Mucosa of descending colon (tissue), 3 donors: ENCODE results near the gene TAF4. TPM values are rescaled to one million over a fixed set of nuclear protein-coding genes. Genes with fewer than 3 reads are reported as not detected.
A peak's percentile ranks its signal among the peaks of the same experiment; 100 is the strongest.

ENCODE experiments used
- ATAC-seq: fragments of 200-7000 bp; cut with Tn5 transposase; one replicate; pipeline ENCODE4 v1.9.1; 2020; ENCODE audit warnings: mild to moderate bottlenecking, moderate library complexity
- DNase-seq, 3 donors: peaks; one replicate each; pipeline ENCODE4 v3.0.0-alpha.2; 2020
- H3K36me3 ChIP-seq: fragments of 200-600 bp; one replicate; pipeline ENCODE4 v1.8.0; 2021; ENCODE audit warnings: low read depth, mild to moderate bottlenecking
- H3K4me1 ChIP-seq: fragments of 200-600 bp; one replicate; pipeline ENCODE4 v1.8.0; 2021; ENCODE audit warnings: low read depth, mild to moderate bottlenecking
- H3K4me3 ChIP-seq: fragments of 200-600 bp; one replicate; pipeline ENCODE4 v1.8.0; 2021; ENCODE audit warnings: mild to moderate bottlenecking
- H3K9me3 ChIP-seq: fragments of 200-600 bp; one replicate; pipeline ENCODE4 v1.8.0; 2021; ENCODE audit warnings: mild to moderate bottlenecking
- CTCF ChIP-seq: fragments of 200-600 bp; IDR thresholded peaks from one replicate; pipeline ENCODE4 v1.8.0; 2022; ENCODE audit warnings: antibody characterized with exemption, mild to moderate bottlenecking
- intact Hi-C, 2 donors: fragments of 100-400 bp; cut with DNase I in 1 of 2; cut with micrococcal nuclease in 1 of 2; formaldehyde crosslinking; loops; one replicate each; pipeline versions ENCODE4 v1.11.0 to v1.11.1; 2022; cut with DNase I, micrococcal nuclease
- total RNA-seq, 3 donors: library from RNA; stranded (reverse); fragmentation: NEBNext Ultra II Directional in 2 of 3; extraction: Animal tissue kit (Norgen Biotek cat#: 25700) in 2 of 3; gene quantifications; one replicate each; pipeline versions ENCODE4 v1.2.1 to v1.2.4, GENCODE V29; 2021 to 2023
- donor health status: DM: no; HTN: no; CAD: no; lungs with moderate emphysema.
- donor health status: DM: no; HTN: no; CAD: no.
- donor health status: DM: no; HTN: yes; CAD: no.

Gene TAF4
- total RNA-seq, 3 donors from 2014 or later = 23.8 to 28.3 (median 27.5) TPM

GRCh38 chr20:62019144-62019805, 46.4 kb downstream of the TAF4 start:
- intact Hi-C loops = loop anchor here in 1 of 2 donors (10.0 kb wide), 1 partner anchor 126 kb away; the partner anchor contains the start of genes PSMA7 and SS18L1
- no peak for ATAC-seq
- Histone ChIP-seq H3K4me3 (no peak overlapping the region), H3K4me1 (no peaks in the 10 kb centered on the region), H3K9me3 (no peaks in the 10 kb centered on the region), H3K36me3 (no peaks in the 10 kb centered on the region)
- no peak for DNase-seq
- no peak for TF ChIP-seq CTCF

- intact Hi-C loops = loop anchor here in 1 of 2 donors (10.0 kb wide), 1 partner anchor 126 kb away; the partner anchor contains the start of genes PSMA7 and SS18L1
Measured at GRCh38 chr20:62018437-62019143, 47.1 kb downstream of the TAF4 start.

GRCh38 chr20:62015540-62016288, 50.0 kb downstream of the TAF4 start:
- TF ChIP-seq CTCF = no peak
- intact Hi-C loops = loop anchor here in 1 of 2 donors (10.0 kb wide), 1 partner anchor 129 kb away; the partner anchor contains the start of genes PSMA7 and SS18L1
- DNase-seq = peak in 1 of 3 donors; percentile 44
- ATAC-seq = no peak
- Histone ChIP-seq H3K36me3 (no peaks in the 10 kb centered on the region), H3K9me3 (no peaks in the 10 kb centered on the region), H3K4me1 (no peaks in the 10 kb centered on the region), H3K4me3 (no peak overlapping the region)

More at GRCh38 chr20:62018437-62019143, 47.1 kb downstream of the TAF4 start:
- no peak for ATAC-seq
- Histone ChIP-seq H3K9me3 (no peaks in the 10 kb centered on the region), H3K36me3 (no peaks in the 10 kb centered on the region), H3K4me1 (no peaks in the 10 kb centered on the region), H3K4me3 (no peak overlapping the region)
- DNase-seq = no peak
- TF ChIP-seq CTCF = no peak

DNA sequence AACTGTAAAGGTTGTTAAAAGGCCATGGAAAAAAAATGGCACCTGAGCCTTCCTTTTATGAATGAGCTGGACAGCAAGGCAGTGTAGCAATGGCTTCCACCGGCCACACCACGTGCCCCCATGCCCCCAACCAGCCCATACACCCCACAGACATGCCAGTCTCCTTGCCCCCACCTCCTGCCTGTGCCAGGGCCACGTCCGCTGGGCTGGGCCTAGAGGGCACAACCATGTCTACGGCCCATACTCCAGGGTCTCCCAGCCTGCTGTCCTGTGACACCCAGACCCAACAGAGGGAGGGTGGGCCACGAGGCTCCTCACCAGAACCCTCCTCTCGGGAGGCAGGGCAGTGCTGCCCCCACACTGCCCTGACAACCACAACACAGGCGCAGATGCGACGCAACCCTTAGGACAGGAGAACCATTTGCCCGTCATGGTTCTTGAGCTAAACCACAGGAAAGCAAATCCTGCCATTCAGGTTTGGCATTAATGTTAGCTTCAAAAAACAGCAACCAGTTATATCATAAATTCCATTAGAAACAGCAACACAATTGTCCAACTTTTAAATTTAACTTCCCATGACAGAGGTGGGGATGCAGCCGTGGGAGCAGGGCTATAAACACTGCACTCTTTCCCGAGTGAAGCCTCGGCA, 50.7 kb downstream of the TAF4 start:
- Histone ChIP-seq H3K4me3 (no peak overlapping the region), H3K36me3 (peaks cover under 1% of the 10 kb centered on the region), H3K9me3 (no peaks in the 10 kb centered on the region), H3K4me1 (no peaks in the 10 kb centered on the region)
- TF ChIP-seq CTCF = no peak
- no peak for ATAC-seq
- intact Hi-C loops = loop anchor here in 1 of 2 donors (10.0 kb wide), 1 partner anchor 130 kb away; the partner anchor contains the start of genes PSMA7 and SS18L1
- peak in 1 of 3 donors; percentile 43 for DNase-seq

DNA sequence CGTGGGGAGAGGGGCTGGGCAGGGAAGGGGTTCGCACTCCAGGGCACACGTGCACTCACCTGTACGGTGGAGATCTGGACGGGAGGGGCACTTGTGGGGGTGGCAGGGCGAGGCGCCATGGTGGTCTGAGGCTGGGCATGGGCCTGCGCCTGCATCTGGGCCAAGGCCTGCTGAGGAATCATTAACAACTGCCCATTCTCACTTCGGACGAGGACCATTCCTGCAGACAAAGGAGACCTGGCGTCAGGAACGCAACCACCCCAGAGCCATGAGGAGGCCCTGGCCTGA, 51.2 kb downstream of the TAF4 start:
- Histone ChIP-seq H3K4me3 (no peak overlapping the region), H3K9me3 (no peaks in the 10 kb centered on the region), H3K4me1 (no peaks in the 10 kb centered on the region), H3K36me3 (peaks cover 4% of the 10 kb centered on the region)
- no peak for DNase-seq
- intact Hi-C loops = loop anchor here in 1 of 2 donors (10.0 kb wide), 1 partner anchor 130 kb away; the partner anchor contains the start of genes PSMA7 and SS18L1
- TF ChIP-seq CTCF = no peak
- ATAC-seq = no peak
